ENCODE data around the gene LRSAM1.

GRCh38 chr9:127491516-127491915, 40.2 kb downstream of the LRSAM1 start:
- TF ChIP-seq CTCF (conservative IDR thresholded peaks at IDR 0.05; ENCODE audit: low read length) (no peak), EZH2phosphoT487 (IDR thresholded peaks at IDR 0.05; ENCODE audit: borderline replicate concordance, low read depth, low read length) (no peak)
